Uterus (tissue), 2 donors: ENCODE data around the gene HCLS1.

Experiments used
- POLR2A ChIP-seq, 2 donors: fragments of 450-650 bp; IDR thresholded peaks; one replicate each; pipeline ENCODE4 v1.6.1; 2016; ENCODE audit warnings: antibody characterized with exemption in 2 of 2, mild to moderate bottlenecking in 1 of 2, moderate library complexity in 1 of 2
- TF ChIP-seq, protein P1 (sequence below), 4 experiments: fragments of 200-600 bp in 2 of 4; fragments of 450-650 bp in 2 of 4; sonication (generic) in 2 of 4; IDR thresholded peaks; one replicate each; pipeline ENCODE4 v1.5.1; 2016 to 2019; ENCODE audit warnings: antibody characterized with exemption in 4 of 4, mild to moderate bottlenecking in 2 of 4, moderate library complexity in 1 of 4

DNA sequence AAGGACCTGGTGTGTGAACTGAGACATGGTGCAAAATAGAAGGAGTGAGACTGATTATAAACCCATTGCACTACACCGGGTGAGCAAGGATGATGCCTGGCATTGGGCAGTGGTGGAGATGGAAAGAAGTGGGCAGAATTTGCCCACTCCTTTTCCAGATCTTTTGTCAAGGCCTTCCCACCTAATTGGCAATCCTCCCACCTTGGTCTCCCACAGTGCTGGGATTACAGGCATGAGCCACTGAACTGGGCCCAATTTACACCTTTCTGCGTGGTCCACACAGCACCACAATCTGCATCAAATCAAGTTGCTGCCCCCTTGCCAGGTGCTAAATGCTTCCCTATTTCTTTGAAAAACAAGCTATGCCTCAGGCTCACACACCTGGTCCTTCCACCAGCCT is 62.1 kb downstream of the HCLS1 start:
- TF ChIP-seq, protein P1, sequence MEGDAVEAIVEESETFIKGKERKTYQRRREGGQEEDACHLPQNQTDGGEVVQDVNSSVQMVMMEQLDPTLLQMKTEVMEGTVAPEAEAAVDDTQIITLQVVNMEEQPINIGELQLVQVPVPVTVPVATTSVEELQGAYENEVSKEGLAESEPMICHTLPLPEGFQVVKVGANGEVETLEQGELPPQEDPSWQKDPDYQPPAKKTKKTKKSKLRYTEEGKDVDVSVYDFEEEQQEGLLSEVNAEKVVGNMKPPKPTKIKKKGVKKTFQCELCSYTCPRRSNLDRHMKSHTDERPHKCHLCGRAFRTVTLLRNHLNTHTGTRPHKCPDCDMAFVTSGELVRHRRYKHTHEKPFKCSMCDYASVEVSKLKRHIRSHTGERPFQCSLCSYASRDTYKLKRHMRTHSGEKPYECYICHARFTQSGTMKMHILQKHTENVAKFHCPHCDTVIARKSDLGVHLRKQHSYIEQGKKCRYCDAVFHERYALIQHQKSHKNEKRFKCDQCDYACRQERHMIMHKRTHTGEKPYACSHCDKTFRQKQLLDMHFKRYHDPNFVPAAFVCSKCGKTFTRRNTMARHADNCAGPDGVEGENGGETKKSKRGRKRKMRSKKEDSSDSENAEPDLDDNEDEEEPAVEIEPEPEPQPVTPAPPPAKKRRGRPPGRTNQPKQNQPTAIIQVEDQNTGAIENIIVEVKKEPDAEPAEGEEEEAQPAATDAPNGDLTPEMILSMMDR (IDR thresholded peaks at IDR 0.05): no peak
- TF ChIP-seq POLR2A (IDR thresholded peaks at IDR 0.05): no peak
